IMR-90 (cell line): ENCODE results near the gene TTLL8. TPM values are rescaled to one million over a fixed set of nuclear protein-coding genes. Genes with fewer than 3 reads are reported as not detected.

Experiments used
- ATAC-seq: fragments of 200-7000 bp; cut with Tn5 transposase; 2 replicates; pipeline ENCODE4 v1.9.1; 2020; ENCODE audit warnings: low read depth, mild to moderate bottlenecking, moderate library complexity
- BruUV-seq: library from RNA; stranded (reverse); fragments of 400-500 nt; replicated peaks from 2 replicates; lab custom pipeline; 2021; lab: Mats Ljungman, UMichigan
- CTCF ChIA-PET: fragments of 300-600 bp; formaldehyde crosslinking; extraction: SDS; loops from one replicate; lab custom pipeline; 2021; ENCODE audit warnings: antibody characterized with exemption; lab: Yijun Ruan, JAX
- POLR2A ChIA-PET: fragments of 300-600 bp; sonication (Branson Sonifier 250); formaldehyde crosslinking; loops from one replicate; lab custom pipeline; 2022; ENCODE audit warnings: antibody characterized with exemption; ENCODE audit not compliant: unreplicated experiment; lab: Charles Lee
- DNase-seq: peaks from one replicate; pipeline ENCODE4 v3.0.0; 2013
- H2AFZ ChIP-seq: replicated peaks from 2 replicates; pipeline ENCODE3; 2013; ENCODE audit warnings: low read length, mild to moderate bottlenecking; ENCODE audit not compliant: poor library complexity
- H2AK5ac ChIP-seq: 2 replicates; pipeline ENCODE4 v1.6.1; 2013; ENCODE audit warnings: low read depth, low read length, inconsistent platforms
- H2AK9ac ChIP-seq: replicated peaks from 2 replicates; pipeline ENCODE3; 2013; ENCODE audit warnings: mild to moderate bottlenecking, low read depth, low read length, moderate library complexity; ENCODE audit not compliant: poor library complexity
- H2BK120ac ChIP-seq: 2 replicates; pipeline ENCODE4 v1.6.1; 2013; ENCODE audit warnings: low read depth, low read length, inconsistent platforms
- H2BK15ac ChIP-seq: 3 replicates; pipeline ENCODE4 v1.6.1; 2013; ENCODE audit warnings: low read depth, low read length, inconsistent platforms
- H2BK20ac ChIP-seq: 2 replicates; pipeline ENCODE4 v1.6.1; 2013; ENCODE audit warnings: low read depth, mild to moderate bottlenecking, inconsistent platforms, low read length, moderate library complexity
- H2BK5ac ChIP-seq: 2 replicates; pipeline ENCODE4 v1.6.1; 2013; ENCODE audit warnings: mild to moderate bottlenecking, low read depth, low read length, inconsistent platforms; ENCODE audit not compliant: poor library complexity, severe bottlenecking
- H3K14ac ChIP-seq: replicated peaks from 2 replicates; pipeline ENCODE4 v1.6.1; 2013; ENCODE audit warnings: low read depth, low read length, inconsistent platforms
- H3K18ac ChIP-seq: 2 replicates; pipeline ENCODE4 v1.6.1; 2013; ENCODE audit warnings: low read depth, low read length, control low read depth
- H3K23ac ChIP-seq: 2 replicates; pipeline ENCODE4 v1.6.1; 2013; ENCODE audit warnings: low read depth, low read length, inconsistent platforms
- H3K27ac ChIP-seq: 2 replicates; pipeline ENCODE4 v1.5.1; 2013; ENCODE audit warnings: mild to moderate bottlenecking, control low read depth, low read length; ENCODE audit not compliant: insufficient read depth
- H3K27me3 ChIP-seq: 2 replicates; pipeline ENCODE4 v1.6.1; 2013; ENCODE audit warnings: low read length; ENCODE audit not compliant: control insufficient read depth, insufficient read depth
- H3K36me3 ChIP-seq: 2 replicates; pipeline ENCODE4 v1.6.1; 2013; ENCODE audit warnings: low read length, mixed read lengths; ENCODE audit not compliant: control insufficient read depth, insufficient read depth
- H3K4ac ChIP-seq: 2 replicates; pipeline ENCODE4 v1.6.1; 2013; ENCODE audit warnings: low read depth, low read length, inconsistent platforms
- H3K4me1 ChIP-seq: 2 replicates; pipeline ENCODE4 v1.6.1; 2013; ENCODE audit warnings: low read length, mixed read lengths; ENCODE audit not compliant: control insufficient read depth, insufficient read depth
- H3K4me2 ChIP-seq: 2 replicates; pipeline ENCODE4 v1.6.1; 2013; ENCODE audit warnings: low read depth, mild to moderate bottlenecking, control low read depth, low read length, moderate library complexity
- H3K4me3 ChIP-seq: 2 replicates; pipeline ENCODE4 v1.5.1; 2013; ENCODE audit warnings: low read depth, mild to moderate bottlenecking, control low read depth, low read length, moderate library complexity; ENCODE audit not compliant: insufficient read depth
- H3K56ac ChIP-seq: 2 replicates; pipeline ENCODE4 v1.6.1; 2013; ENCODE audit warnings: low read length, inconsistent platforms; ENCODE audit not compliant: insufficient read depth; ENCODE audit errors: extremely low read depth
- H3K79me1 ChIP-seq, 2 experiments: 2 replicates each; pipeline ENCODE4 v1.6.1; 2013; ENCODE audit warnings: low read length in 2 of 2, inconsistent platforms in 1 of 2, low read depth in 1 of 2
- H3K9ac ChIP-seq: 2 replicates; pipeline ENCODE4 v1.6.1; 2013; ENCODE audit warnings: low read depth, low read length, control low read depth
- H3K9me1 ChIP-seq: 2 replicates; pipeline ENCODE4 v1.6.1; 2013; ENCODE audit warnings: low read length, inconsistent platforms; ENCODE audit not compliant: insufficient read depth
- H3K9me3 ChIP-seq: 2 replicates; pipeline ENCODE4 v1.6.1; 2013; ENCODE audit warnings: low read length; ENCODE audit not compliant: control insufficient read depth, insufficient read depth
- H4K20me1 ChIP-seq: 2 replicates; pipeline ENCODE4 v1.6.1; 2013; ENCODE audit warnings: low read length, inconsistent platforms; ENCODE audit not compliant: insufficient read depth
- H4K5ac ChIP-seq: 2 replicates; pipeline ENCODE4 v1.6.1; 2013; ENCODE audit warnings: mild to moderate bottlenecking, low read depth, low read length, control low read depth
- H4K8ac ChIP-seq, 2 experiments: 2 replicates each; pipeline ENCODE4 v1.6.1; 2013; ENCODE audit warnings: low read depth in 2 of 2, low read length in 2 of 2, control low read depth in 1 of 2, inconsistent platforms in 1 of 2
- H4K91ac ChIP-seq: 2 replicates; pipeline ENCODE4 v1.6.1; 2013; ENCODE audit warnings: low read depth, low read length, inconsistent platforms; ENCODE audit not compliant: insufficient read depth
- CHD1 ChIP-seq: IDR thresholded peaks from 2 replicates; pipeline ENCODE4 v1.6.1; 2012; ENCODE audit warnings: low read depth, low read length, improper control_type of control experiment
- MAFK ChIP-seq: IDR thresholded peaks from 2 replicates; pipeline ENCODE4 v1.6.1; 2012; ENCODE audit warnings: low read depth, low read length, improper control_type of control experiment
- MAZ ChIP-seq: IDR thresholded peaks from 2 replicates; pipeline ENCODE4 v1.6.1; 2012; ENCODE audit warnings: low read depth, mild to moderate bottlenecking, low read length, improper control_type of control experiment, moderate library complexity, borderline replicate concordance
- MXI1 ChIP-seq: IDR thresholded peaks from 2 replicates; pipeline ENCODE4 v1.6.1; 2012; ENCODE audit warnings: low read depth, mild to moderate bottlenecking, low read length, moderate library complexity, borderline replicate concordance
- NFE2L2 ChIP-seq: fragments of 150-350 bp; IDR thresholded peaks from 2 replicates; pipeline ENCODE4 v1.6.1; 2016; ENCODE audit warnings: low read depth, mild to moderate bottlenecking, low read length
- POLR2A ChIP-seq: IDR thresholded peaks from 2 replicates; pipeline ENCODE4 v1.6.1; 2012; ENCODE audit warnings: mild to moderate bottlenecking, low read depth, low read length
- RAD21 ChIP-seq: IDR thresholded peaks from 2 replicates; pipeline ENCODE4 v1.6.1; 2012; ENCODE audit warnings: low read length, improper control_type of control experiment
- RCOR1 ChIP-seq: IDR thresholded peaks from 2 replicates; pipeline ENCODE4 v1.6.1; 2012; ENCODE audit warnings: mild to moderate bottlenecking, low read length, improper control_type of control experiment; ENCODE audit not compliant: insufficient replicate concordance
- RFX5 ChIP-seq: IDR thresholded peaks from 2 replicates; pipeline ENCODE4 v1.8.0; 2012; ENCODE audit warnings: low read depth, mild to moderate bottlenecking, low read length, moderate library complexity
- SMC3 ChIP-seq: fragments of 150-350 bp; IDR thresholded peaks from 2 replicates; pipeline ENCODE4 v1.6.1; 2016; ENCODE audit warnings: low read depth, mild to moderate bottlenecking, antibody characterized with exemption, low read length, moderate library complexity
- WGBS, 2 experiments: methylation state at CpG; one replicate each; pipeline versions ENCODE4 v1.1.5 to v1.1.7; 2013; ENCODE audit warnings: missing lambda C conversion rate in 2 of 2; ENCODE audit not compliant: insufficient read length in 1 of 2; ENCODE audit errors: extremely low coverage in 2 of 2; 5-methylcytosine and 5-hydroxymethylcytosine counted together
- dilution Hi-C: fragments of 300-500 bp; cut with HindIII; formaldehyde crosslinking; loops from one replicate; pipeline ENCODE4 v1.14.3; 2018; ENCODE audit warnings: low sequenced_read_pairs; ENCODE audit not compliant: unreplicated experiment
- in situ Hi-C: fragments of 300-500 bp; cut with MboI; formaldehyde crosslinking; loops from 3 replicates; pipeline ENCODE4 v1.14.3; 2019; ENCODE audit warnings: low sequenced_read_pairs, inconsistent platforms, mixed read lengths
- intact Hi-C: fragments of 100-400 bp; cut with micrococcal nuclease; formaldehyde crosslinking; loops from 2 replicates; pipeline ENCODE4 v1.10.0; 2022
- polyA plus RNA-seq, 3 experiments: library from polyadenylated mRNA; depleted of rRNA; stranded (reverse); fragments of >200 nt; gene quantifications; 2 replicates each; pipeline ENCODE4 v1.2.3, GENCODE V29; 2012; ENCODE audit warnings: low replicate concordance in 1 of 3
- total RNA-seq: library from RNA; depleted of rRNA; stranded (reverse); fragments of >200 nt; gene quantifications from 2 replicates; pipeline ENCODE4 v1.2.3, GENCODE V29; 2012
- TF ChIP-seq, protein P1 (sequence below): fragments of 150-350 bp; IDR thresholded peaks from 2 replicates; pipeline ENCODE4 v1.6.1; 2016; ENCODE audit warnings: low read depth, mild to moderate bottlenecking, low read length, moderate library complexity, borderline replicate concordance
- TF ChIP-seq, protein P2 (sequence below): fragments of 150-350 bp; IDR thresholded peaks from 2 replicates; pipeline ENCODE4 v1.6.1; 2017; ENCODE audit warnings: mild to moderate bottlenecking, antibody characterized with exemption, low read length, low read depth
- TF ChIP-seq, protein P3 (sequence below): conservative IDR thresholded peaks from 2 replicates; pipeline ENCODE4 v1.5.1; 2012; ENCODE audit warnings: mild to moderate bottlenecking, low read depth, low read length, improper control_type of control experiment

TTLL8 gene
- total and polyA plus RNA-seq, 2 of the 4 experiments (the other 2 are of a cell fraction): not detected

DNA sequence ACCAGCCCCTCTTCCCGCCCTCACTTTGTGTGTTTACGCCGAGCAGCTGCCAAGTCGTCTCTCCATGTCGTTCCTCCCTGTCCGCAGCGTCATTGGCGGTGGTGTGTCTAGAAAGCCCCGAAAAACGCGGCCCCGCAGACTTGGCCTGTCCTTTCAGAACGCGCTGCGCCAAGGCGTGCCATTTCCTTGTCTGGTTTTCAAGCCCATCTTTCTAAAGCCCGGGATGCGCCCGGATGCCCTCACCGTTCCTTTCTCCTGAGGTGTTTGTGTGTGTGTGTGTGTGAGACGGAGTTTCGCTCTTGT lies 32.3 kb upstream of the TTLL8 start:
- Histone ChIP-seq H2AFZ (no peak overlapping the region), H3K23ac (no peak overlapping the region), H3K27ac (no peak overlapping the region), H2BK120ac (no peak overlapping the region), H3K9me3 (peaks cover 14% of the 10 kb centered on the region), H4K5ac (no peak overlapping the region), H3K18ac (no peak overlapping the region), H2BK20ac (no peak overlapping the region), H3K14ac (no peak overlapping the region), H2BK15ac (no peak overlapping the region), H2AK5ac (no peak overlapping the region), H4K20me1 (no peaks in the 10 kb centered on the region), H3K9ac (no peak overlapping the region), H3K4me3 (no peak overlapping the region), H3K56ac (no peak overlapping the region), H2AK9ac (no peak overlapping the region), H3K4ac (no peak overlapping the region), H3K4me1 (peaks cover 7% of the 10 kb centered on the region; the same call in 1 of the 2 replicates), H3K9me1 (peaks cover 3% of the 10 kb centered on the region; the same call in 1 of the 2 replicates), H2BK5ac (no peak overlapping the region), H3K79me1 (no peaks in the 10 kb centered on the region), H4K91ac (no peak overlapping the region), H4K8ac (no peak overlapping the region), H3K4me2 (no peak overlapping the region), H3K36me3 (no peaks in the 10 kb centered on the region), H3K27me3 (no peaks in the 10 kb centered on the region; the same call in 1 of the 2 replicates)
- dilution Hi-C loops (no loop called here), in situ Hi-C loops (no loop called here), intact Hi-C loops (no loop called here)
- CTCF ChIA-PET: no interaction called here
- POLR2A ChIA-PET: no interaction called here
- ATAC-seq (no peak), DNase-seq (no peak)
- BruUV-seq: no TSS peak
- 87% methylated on average over 9 of the region's 22 CpGs; no CpG with 5 or more reads in 1 of the 2 experiments for WGBS, 2 experiments
- TF ChIP-seq, protein P1, sequence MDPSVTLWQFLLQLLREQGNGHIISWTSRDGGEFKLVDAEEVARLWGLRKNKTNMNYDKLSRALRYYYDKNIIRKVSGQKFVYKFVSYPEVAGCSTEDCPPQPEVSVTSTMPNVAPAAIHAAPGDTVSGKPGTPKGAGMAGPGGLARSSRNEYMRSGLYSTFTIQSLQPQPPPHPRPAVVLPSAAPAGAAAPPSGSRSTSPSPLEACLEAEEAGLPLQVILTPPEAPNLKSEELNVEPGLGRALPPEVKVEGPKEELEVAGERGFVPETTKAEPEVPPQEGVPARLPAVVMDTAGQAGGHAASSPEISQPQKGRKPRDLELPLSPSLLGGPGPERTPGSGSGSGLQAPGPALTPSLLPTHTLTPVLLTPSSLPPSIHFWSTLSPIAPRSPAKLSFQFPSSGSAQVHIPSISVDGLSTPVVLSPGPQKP: no peak
- TF ChIP-seq NFE2L2 (no peak), MXI1 (no peak), RCOR1 (no peak), MAZ (no peak), MAFK (no peak), SMC3 (no peak), CHD1 (no peak), RAD21 (no peak), RFX5 (no peak), POLR2A (no peak)
- TF ChIP-seq, protein P2, sequence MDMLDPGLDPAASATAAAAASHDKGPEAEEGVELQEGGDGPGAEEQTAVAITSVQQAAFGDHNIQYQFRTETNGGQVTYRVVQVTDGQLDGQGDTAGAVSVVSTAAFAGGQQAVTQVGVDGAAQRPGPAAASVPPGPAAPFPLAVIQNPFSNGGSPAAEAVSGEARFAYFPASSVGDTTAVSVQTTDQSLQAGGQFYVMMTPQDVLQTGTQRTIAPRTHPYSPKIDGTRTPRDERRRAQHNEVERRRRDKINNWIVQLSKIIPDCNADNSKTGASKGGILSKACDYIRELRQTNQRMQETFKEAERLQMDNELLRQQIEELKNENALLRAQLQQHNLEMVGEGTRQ: no peak
- TF ChIP-seq, protein P3, sequence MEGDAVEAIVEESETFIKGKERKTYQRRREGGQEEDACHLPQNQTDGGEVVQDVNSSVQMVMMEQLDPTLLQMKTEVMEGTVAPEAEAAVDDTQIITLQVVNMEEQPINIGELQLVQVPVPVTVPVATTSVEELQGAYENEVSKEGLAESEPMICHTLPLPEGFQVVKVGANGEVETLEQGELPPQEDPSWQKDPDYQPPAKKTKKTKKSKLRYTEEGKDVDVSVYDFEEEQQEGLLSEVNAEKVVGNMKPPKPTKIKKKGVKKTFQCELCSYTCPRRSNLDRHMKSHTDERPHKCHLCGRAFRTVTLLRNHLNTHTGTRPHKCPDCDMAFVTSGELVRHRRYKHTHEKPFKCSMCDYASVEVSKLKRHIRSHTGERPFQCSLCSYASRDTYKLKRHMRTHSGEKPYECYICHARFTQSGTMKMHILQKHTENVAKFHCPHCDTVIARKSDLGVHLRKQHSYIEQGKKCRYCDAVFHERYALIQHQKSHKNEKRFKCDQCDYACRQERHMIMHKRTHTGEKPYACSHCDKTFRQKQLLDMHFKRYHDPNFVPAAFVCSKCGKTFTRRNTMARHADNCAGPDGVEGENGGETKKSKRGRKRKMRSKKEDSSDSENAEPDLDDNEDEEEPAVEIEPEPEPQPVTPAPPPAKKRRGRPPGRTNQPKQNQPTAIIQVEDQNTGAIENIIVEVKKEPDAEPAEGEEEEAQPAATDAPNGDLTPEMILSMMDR: no peak
